ENCODE results near the gene ZC3H4. TPM values are rescaled to one million over a fixed set of nuclear protein-coding genes. Genes with fewer than 3 reads are reported as not detected.

ZC3H4 gene
- total RNA-seq, 4 donors from 2014 or later = 11.9 to 26.9 (median 17.5) TPM

- TF ChIP-seq, protein P1, sequence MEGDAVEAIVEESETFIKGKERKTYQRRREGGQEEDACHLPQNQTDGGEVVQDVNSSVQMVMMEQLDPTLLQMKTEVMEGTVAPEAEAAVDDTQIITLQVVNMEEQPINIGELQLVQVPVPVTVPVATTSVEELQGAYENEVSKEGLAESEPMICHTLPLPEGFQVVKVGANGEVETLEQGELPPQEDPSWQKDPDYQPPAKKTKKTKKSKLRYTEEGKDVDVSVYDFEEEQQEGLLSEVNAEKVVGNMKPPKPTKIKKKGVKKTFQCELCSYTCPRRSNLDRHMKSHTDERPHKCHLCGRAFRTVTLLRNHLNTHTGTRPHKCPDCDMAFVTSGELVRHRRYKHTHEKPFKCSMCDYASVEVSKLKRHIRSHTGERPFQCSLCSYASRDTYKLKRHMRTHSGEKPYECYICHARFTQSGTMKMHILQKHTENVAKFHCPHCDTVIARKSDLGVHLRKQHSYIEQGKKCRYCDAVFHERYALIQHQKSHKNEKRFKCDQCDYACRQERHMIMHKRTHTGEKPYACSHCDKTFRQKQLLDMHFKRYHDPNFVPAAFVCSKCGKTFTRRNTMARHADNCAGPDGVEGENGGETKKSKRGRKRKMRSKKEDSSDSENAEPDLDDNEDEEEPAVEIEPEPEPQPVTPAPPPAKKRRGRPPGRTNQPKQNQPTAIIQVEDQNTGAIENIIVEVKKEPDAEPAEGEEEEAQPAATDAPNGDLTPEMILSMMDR (IDR thresholded peaks at IDR 0.05; ENCODE audit: low read depth) = no peak
These were observed 7.7 kb downstream of the ZC3H4 start for GRCh38 chr19:47105874-47106273.

GRCh38 chr19:47104680-47105079, 8.9 kb downstream of the ZC3H4 start:
- TF ChIP-seq, protein P1 (IDR thresholded peaks at IDR 0.05; ENCODE audit: low read depth) = no peak

DNA sequence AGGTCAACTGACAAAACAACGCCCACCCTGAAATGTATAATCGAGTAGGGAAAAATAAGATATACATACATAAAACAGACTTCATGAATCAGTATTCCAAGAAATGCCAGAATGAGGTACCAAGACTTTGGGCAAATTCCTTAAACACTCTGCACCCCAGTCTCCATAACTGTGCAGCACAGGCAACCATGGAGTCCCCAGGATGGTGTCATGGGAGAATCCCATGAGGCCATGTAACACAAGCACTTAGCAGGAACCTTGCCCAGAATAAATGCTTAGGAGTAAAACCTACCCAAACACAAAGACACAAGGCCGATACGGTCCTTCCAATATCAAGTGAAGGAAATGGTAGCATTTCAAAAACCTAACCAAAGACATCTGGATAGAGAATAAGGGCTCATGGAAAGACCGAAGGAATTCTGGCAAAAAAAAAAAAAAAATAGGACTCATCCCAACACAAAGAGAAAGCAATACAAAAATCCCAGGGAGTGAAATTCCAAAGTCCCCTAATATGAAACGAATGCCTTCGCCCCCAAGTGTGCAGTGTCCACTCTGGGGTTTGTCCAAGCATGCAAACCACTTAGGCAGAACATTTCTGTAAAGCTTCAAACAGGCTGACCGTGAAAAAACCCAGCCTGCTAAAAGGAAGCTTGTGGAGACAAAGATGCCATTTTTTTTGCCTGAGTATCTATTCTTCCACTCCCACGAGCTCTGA, 11.1 kb downstream of the ZC3H4 start:
- TF ChIP-seq, protein P1 (IDR thresholded peaks at IDR 0.05; ENCODE audit: low read depth) = no peak

DNA sequence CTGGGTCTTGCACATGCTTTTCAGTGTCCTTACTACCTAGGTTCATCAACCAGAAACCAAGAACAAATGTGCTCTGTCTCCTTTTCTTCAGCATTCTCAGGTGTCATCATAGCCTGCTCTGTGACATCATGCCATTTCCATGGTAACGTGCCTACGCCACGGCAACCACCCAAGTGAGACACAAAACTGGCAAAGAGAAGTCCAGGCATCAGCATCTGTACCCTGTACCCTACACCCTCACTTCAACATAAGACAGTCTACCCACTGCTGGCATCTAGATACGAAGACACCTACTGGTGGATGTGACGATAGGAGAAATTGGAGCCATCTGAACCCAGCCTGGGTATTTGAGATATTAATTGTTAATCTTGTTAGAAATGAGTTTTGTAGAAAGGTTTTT, 13.3 kb downstream of the ZC3H4 start:
- TF ChIP-seq, protein P1 (IDR thresholded peaks at IDR 0.05; ENCODE audit: low read depth) = no peak

- TF ChIP-seq, protein P1 (IDR thresholded peaks at IDR 0.05; ENCODE audit: low read depth) = no peak
These were observed 14.0 kb downstream of the ZC3H4 start for GRCh38 chr19:47099576-47100050.

DNA sequence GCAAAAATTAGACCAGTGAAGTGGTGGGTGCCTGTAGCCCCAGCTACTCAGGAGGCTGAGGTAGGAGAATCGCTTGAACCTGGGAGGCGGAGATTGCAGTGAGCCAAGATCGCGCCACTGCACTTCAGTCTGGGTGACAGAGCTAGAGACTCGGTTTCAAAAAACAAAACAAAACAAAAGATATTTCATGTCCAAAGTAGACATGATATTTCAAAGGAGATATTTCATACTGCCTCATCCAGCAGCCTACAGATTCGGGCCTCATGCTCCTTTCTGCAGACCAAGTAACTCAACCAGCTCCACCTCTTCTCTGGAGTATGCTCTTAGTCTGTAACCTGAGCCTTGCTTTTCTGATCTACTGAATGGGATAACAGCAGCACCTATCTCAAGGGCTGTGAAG, 15.0 kb downstream of the ZC3H4 start:
- TF ChIP-seq, protein P1 (IDR thresholded peaks at IDR 0.05; ENCODE audit: low read depth) = no peak

GRCh38 chr19:47097396-47098201, 16.0 kb downstream of the ZC3H4 start:
- TF ChIP-seq, protein P1 (IDR thresholded peaks at IDR 0.05; ENCODE audit: low read depth) = no peak

Data from subcutaneous adipose tissue (tissue), 4 donors.